Mucosa of descending colon (tissue), 3 donors: Measurements from ENCODE around the gene ASF1A. TPM values are rescaled to one million over a fixed set of nuclear protein-coding genes. Genes with fewer than 3 reads are reported as not detected.

Experiments
- ATAC-seq: fragments of 200-7000 bp; cut with Tn5 transposase; one replicate; pipeline ENCODE4 v1.9.1; 2020; ENCODE audit warnings: mild to moderate bottlenecking, moderate library complexity
- DNase-seq, 3 donors: peaks; one replicate each; pipeline ENCODE4 v3.0.0-alpha.2; 2020
- H3K36me3 ChIP-seq: fragments of 200-600 bp; one replicate; pipeline ENCODE4 v1.8.0; 2021; ENCODE audit warnings: low read depth, mild to moderate bottlenecking
- H3K4me1 ChIP-seq: fragments of 200-600 bp; one replicate; pipeline ENCODE4 v1.8.0; 2021; ENCODE audit warnings: low read depth, mild to moderate bottlenecking
- H3K4me3 ChIP-seq: fragments of 200-600 bp; one replicate; pipeline ENCODE4 v1.8.0; 2021; ENCODE audit warnings: mild to moderate bottlenecking
- H3K9me3 ChIP-seq: fragments of 200-600 bp; one replicate; pipeline ENCODE4 v1.8.0; 2021; ENCODE audit warnings: mild to moderate bottlenecking
- intact Hi-C, 2 donors: fragments of 100-400 bp; cut with DNase I in 1 of 2; cut with micrococcal nuclease in 1 of 2; formaldehyde crosslinking; loops; one replicate each; pipeline versions ENCODE4 v1.11.0 to v1.11.1; 2022; cut with DNase I, micrococcal nuclease
- total RNA-seq, 3 donors: library from RNA; stranded (reverse); fragmentation: NEBNext Ultra II Directional in 2 of 3; extraction: Animal tissue kit (Norgen Biotek cat#: 25700) in 2 of 3; gene quantifications; one replicate each; pipeline versions ENCODE4 v1.2.1 to v1.2.4, GENCODE V29; 2021 to 2023
- TF ChIP-seq, protein P1 (sequence below): fragments of 200-600 bp; IDR thresholded peaks from one replicate; pipeline ENCODE4 v1.8.0; 2022; ENCODE audit warnings: antibody characterized with exemption, mild to moderate bottlenecking
- donor health status: DM: no; HTN: no; CAD: no; lungs with moderate emphysema.
- donor health status: DM: no; HTN: no; CAD: no.
- donor health status: DM: no; HTN: yes; CAD: no.

Gene ASF1A
- total RNA-seq, 3 donors from 2014 or later: 14.3 to 22.2 (median 17.1) TPM

DNA sequence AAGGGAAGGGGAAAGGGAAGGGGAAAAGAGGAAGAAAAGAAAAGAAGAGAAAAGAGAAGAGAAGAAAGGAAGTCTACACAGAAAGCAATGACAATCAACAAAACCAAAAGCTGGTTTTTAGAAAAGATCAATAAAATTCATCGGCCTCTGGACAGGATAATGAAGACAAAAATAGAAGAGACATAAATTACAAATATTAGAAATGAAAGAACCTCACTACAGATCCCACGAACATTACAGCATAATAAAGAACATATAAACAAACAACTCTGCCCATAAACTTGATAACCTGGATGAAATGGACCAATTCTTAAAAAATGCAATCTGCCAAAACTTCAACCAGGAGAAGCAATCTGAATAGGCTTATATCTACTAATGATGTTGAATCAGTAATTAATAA lies 20.7 kb upstream of the ASF1A start:
- H3K4me3 ChIP-seq: no peak overlapping the region
- H3K36me3 ChIP-seq: no peaks in the 10 kb centered on the region
- TF ChIP-seq, protein P1, sequence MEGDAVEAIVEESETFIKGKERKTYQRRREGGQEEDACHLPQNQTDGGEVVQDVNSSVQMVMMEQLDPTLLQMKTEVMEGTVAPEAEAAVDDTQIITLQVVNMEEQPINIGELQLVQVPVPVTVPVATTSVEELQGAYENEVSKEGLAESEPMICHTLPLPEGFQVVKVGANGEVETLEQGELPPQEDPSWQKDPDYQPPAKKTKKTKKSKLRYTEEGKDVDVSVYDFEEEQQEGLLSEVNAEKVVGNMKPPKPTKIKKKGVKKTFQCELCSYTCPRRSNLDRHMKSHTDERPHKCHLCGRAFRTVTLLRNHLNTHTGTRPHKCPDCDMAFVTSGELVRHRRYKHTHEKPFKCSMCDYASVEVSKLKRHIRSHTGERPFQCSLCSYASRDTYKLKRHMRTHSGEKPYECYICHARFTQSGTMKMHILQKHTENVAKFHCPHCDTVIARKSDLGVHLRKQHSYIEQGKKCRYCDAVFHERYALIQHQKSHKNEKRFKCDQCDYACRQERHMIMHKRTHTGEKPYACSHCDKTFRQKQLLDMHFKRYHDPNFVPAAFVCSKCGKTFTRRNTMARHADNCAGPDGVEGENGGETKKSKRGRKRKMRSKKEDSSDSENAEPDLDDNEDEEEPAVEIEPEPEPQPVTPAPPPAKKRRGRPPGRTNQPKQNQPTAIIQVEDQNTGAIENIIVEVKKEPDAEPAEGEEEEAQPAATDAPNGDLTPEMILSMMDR: no peak
- ATAC-seq (no peak), DNase-seq (no peak)
- H3K4me1 ChIP-seq: no peaks in the 10 kb centered on the region
- no peaks in the 10 kb centered on the region for H3K9me3 ChIP-seq
- intact Hi-C loops: no loop called here

DNA sequence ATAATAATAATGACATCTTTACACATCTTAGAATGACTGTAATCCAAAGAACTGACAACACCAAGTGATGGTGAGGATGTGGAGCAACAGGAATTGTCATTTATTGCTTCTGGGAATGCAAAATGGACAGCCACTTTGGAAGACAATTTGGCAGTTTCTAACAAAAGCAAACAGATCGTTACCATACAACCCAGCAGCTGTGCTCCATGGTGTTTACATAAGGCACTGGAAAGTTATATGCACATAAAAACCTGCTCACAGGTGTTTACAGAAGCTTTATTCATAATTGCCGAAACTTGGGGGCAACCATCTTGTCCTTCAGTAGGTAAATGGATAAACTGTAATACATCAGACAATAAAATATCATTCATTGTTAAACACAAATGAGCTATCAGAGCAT lies 18.3 kb upstream of the ASF1A start:
- Histone ChIP-seq H3K36me3 (no peaks in the 10 kb centered on the region), H3K4me3 (no peak overlapping the region), H3K4me1 (no peaks in the 10 kb centered on the region), H3K9me3 (no peaks in the 10 kb centered on the region)
- TF ChIP-seq, protein P1: no peak
- intact Hi-C loops: no loop called here
- ATAC-seq (peak; percentile 80), DNase-seq (no peak)

DNA sequence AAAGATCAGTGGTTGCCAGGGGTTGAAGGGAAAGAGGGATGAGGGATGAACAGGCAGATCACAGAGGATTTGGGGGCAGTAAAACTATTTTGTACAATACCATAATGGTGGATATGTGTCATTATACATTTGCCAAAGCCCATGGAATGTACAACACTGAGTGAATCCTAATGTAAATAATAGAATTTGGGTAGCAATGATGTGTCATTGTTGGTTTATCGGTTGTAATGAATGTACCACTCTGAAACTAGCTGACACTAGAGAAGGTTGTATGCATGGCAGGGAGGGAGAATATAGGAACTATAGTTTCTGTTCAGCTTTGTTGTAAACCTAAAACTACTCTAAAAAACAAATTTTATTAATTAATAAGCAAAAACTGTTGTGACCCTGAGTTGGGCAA lies 17.8 kb upstream of the ASF1A start:
- no peak for DNase-seq
- H3K4me1 ChIP-seq: no peaks in the 10 kb centered on the region
- ATAC-seq: no peak
- intact Hi-C loops: no loop called here
- no peak overlapping the region for H3K4me3 ChIP-seq
- no peaks in the 10 kb centered on the region for H3K9me3 ChIP-seq
- H3K36me3 ChIP-seq: no peaks in the 10 kb centered on the region
- TF ChIP-seq, protein P1: no peak

DNA sequence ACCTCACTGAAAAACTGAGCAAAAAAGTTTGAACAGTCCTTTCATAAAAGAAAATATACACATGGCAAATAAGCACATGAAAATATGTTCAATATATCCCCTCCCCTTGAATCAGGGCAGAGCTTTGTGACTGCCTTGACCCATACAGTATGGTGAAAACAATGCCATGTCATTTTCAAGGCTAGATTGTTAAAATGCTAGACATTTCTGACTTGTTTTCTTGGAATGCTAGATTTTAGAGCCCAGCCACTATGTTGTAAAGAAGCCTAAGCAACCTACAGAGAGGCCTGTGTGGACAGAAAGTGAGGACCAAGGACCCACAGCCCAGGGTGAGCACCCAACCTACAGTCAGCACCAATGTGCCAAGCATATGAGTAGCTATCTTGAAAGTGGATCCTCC lies 17.1 kb upstream of the ASF1A start:
- TF ChIP-seq, protein P1: no peak
- Histone ChIP-seq H3K4me3 (no peak overlapping the region), H3K9me3 (no peaks in the 10 kb centered on the region), H3K36me3 (no peaks in the 10 kb centered on the region), H3K4me1 (no peaks in the 10 kb centered on the region)
- no peak for DNase-seq
- ATAC-seq: no peak
- intact Hi-C loops: no loop called here

DNA sequence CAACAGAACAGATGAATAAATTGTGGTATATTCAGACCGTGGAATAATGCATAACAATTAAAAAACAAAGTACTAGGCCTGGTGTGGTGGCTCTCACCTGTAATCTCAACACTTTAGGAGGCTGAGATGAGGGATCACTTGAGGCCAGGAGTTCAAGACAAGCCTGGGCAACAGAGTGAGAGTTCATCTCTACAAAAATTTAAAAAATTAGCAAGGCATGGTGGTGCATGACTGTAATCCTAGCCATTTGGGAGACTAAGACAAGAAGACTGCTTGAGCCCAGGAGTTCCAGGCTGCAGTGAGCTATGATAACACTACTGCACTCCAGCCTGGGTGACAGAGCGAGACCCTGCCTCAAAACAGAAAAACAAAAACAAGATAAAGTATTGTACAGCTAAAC lies 16.1 kb upstream of the ASF1A start:
- no peak for DNase-seq
- ATAC-seq: no peak
- TF ChIP-seq, protein P1: no peak
- H3K36me3 ChIP-seq: no peaks in the 10 kb centered on the region
- no peaks in the 10 kb centered on the region for H3K4me1 ChIP-seq
- intact Hi-C loops: no loop called here
- H3K4me3 ChIP-seq: no peak overlapping the region
- no peaks in the 10 kb centered on the region for H3K9me3 ChIP-seq
